Effector memory CD4-positive, alpha-beta T cell (primary cell): ENCODE data around the gene CHST15.

Experiments used
- DNase-seq, 3 donors: peaks; one replicate each; pipeline ENCODE4 v3.0.0-alpha.2; 2020
- H3K27ac ChIP-seq: 2 replicates; pipeline ENCODE4 v1.7.0; 2013; ENCODE audit warnings: mild to moderate bottlenecking, low read length, moderate library complexity; ENCODE audit not compliant: insufficient read depth, poor library complexity, severe bottlenecking
- H3K27me3 ChIP-seq: replicated peaks from 2 replicates; pipeline ENCODE4 v1.7.0; 2013; ENCODE audit warnings: mild to moderate bottlenecking, low read length; ENCODE audit not compliant: insufficient read depth, control insufficient read depth, poor library complexity, severe bottlenecking
- H3K36me3 ChIP-seq: 2 replicates; pipeline ENCODE4 v1.7.0; 2013; ENCODE audit warnings: mild to moderate bottlenecking, low read length, moderate library complexity; ENCODE audit not compliant: control insufficient read depth, insufficient read depth
- H3K4me1 ChIP-seq: 2 replicates; pipeline ENCODE4 v1.7.0; 2013; ENCODE audit warnings: low read length, mild to moderate bottlenecking; ENCODE audit not compliant: control insufficient read depth, insufficient read depth, poor library complexity, severe bottlenecking
- H3K4me3 ChIP-seq: 2 replicates; pipeline ENCODE4 v1.7.0; 2013; ENCODE audit warnings: low read length, low read depth, mild to moderate bottlenecking; ENCODE audit not compliant: insufficient read depth, poor library complexity, severe bottlenecking
- H3K9me3 ChIP-seq: 2 replicates; pipeline ENCODE4 v1.7.0; 2013; ENCODE audit warnings: mild to moderate bottlenecking, low read length, moderate library complexity; ENCODE audit not compliant: control insufficient read depth

CHST15 gene

DNA sequence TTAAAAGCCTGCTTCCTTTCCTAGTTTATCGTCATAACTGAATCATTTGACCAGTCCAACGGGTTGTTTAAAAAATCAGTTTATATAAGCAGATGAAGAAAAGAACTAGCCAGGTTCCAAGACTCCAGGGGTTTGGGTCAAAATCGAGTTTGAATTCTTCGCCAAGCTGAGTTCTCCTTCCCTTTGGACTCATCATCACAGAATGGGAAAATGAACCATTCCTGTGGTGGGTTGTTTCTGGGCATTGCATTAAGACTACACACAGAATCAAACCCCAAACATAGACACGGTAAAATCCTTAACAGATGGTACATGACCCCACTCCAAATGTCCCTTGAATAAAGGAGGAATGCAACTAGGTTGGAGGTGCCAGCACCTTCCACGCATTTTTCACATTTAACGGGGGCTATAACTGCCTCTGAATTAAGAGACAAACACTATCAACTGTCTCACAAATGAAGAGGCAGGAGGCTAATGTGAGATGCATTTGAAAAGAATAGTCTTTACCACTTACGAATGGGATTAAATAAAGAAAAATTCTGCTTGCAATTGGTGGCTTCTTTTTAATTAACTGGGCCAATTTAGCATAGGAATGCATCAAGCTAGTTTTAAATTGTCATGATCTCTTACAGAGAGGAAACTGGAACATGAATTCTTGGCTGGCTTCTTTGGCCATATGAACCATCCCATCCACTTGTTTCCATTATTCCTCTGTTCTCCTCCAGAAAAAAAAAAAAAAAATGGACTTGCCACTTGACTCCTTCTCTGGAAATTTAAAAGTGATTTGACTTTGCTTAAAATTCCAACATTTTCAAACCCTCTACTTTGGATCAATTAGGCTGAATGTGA is 61.1 kb downstream of the CHST15 start:
- no peak overlapping the region for H3K27ac ChIP-seq
- no peaks in the 10 kb centered on the region for H3K27me3 ChIP-seq
- H3K4me1 ChIP-seq = no peaks in the 10 kb centered on the region
- no peaks in the 10 kb centered on the region for H3K36me3 ChIP-seq
- H3K9me3 ChIP-seq = no peaks in the 10 kb centered on the region
- no peak overlapping the region for H3K4me3 ChIP-seq
- no peak for DNase-seq

GRCh38 chr10:124030492-124031110 is 62.8 kb downstream of the CHST15 start:
- DNase-seq = no peak
- H3K9me3 ChIP-seq = no peaks in the 10 kb centered on the region
- H3K27me3 ChIP-seq = no peaks in the 10 kb centered on the region
- no peak overlapping the region for H3K27ac ChIP-seq
- no peak overlapping the region for H3K4me3 ChIP-seq
- H3K36me3 ChIP-seq = no peaks in the 10 kb centered on the region
- no peaks in the 10 kb centered on the region for H3K4me1 ChIP-seq

GRCh38 chr10:124030061-124030460 is 63.3 kb downstream of the CHST15 start:
- H3K9me3 ChIP-seq = no peaks in the 10 kb centered on the region
- no peak for DNase-seq
- H3K36me3 ChIP-seq = no peaks in the 10 kb centered on the region
- H3K27me3 ChIP-seq = no peaks in the 10 kb centered on the region
- no peaks in the 10 kb centered on the region for H3K4me1 ChIP-seq
- H3K27ac ChIP-seq = no peak overlapping the region
- H3K4me3 ChIP-seq = no peak overlapping the region

DNA sequence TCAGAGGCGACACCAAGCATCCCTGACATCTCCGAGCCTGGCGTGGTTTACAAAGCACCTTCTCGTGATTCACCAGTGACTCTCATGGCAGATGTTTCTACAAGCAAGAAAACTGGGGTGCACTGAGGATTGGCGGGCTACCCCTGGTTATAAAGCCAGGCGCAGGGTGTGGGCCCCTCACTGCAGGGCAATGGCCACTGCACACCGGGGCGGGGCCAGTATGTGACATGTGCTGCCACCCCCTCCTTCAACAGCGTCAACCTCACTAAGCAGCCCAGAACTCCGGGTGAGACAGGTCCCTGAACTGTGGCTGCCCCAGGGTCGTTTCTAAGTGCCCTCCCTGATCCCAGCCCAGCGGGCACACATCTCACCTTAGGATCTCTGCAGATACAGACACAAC is 63.8 kb downstream of the CHST15 start:
- Histone ChIP-seq H3K9me3 (no peaks in the 10 kb centered on the region), H3K36me3 (no peaks in the 10 kb centered on the region)

DNA sequence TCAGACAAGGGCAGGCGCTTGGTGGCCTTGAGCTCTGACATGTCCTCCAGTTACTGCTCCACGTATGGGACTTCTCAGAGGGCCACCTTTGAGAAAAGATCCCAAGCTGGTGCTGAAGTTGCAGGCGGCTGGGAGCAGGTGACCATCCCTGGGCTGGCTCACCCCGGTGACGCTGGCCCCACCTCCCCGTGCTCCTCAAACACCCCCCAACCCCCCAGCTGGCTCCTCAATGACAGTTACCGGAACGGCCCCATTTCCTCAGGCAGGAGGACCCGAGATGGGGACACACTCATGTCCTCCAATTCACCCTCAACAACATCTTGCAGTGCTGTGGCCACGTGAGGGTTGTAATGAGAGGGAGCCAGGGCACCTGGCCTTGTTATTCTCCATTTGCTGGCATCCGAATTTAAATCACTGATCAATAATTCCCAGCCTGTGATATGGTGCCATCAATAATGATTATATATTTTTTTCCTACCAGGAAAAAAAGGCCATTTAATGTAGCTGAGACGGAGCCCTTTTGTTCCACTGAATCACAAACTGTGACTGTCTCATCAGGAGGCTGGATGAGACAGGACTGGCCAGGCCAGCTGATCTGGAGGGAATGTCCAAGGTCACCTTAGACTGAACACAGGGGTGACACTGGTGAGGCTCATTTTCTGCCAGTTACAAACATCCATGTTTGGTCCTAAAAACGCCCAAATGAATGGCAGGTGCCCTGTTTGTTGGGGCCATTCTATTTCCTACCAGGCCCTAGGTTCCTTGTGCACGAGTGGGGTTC is 64.5 kb downstream of the CHST15 start:
- Histone ChIP-seq H3K36me3 (no peaks in the 10 kb centered on the region), H3K27me3 (no peaks in the 10 kb centered on the region), H3K9me3 (no peaks in the 10 kb centered on the region), H3K4me1 (no peaks in the 10 kb centered on the region), H3K27ac (no peak overlapping the region), H3K4me3 (no peak overlapping the region)
- DNase-seq = no peak

More for the DNA sequence above, 63.8 kb downstream of the CHST15 start:
- Histone ChIP-seq H3K27ac (no peak overlapping the region), H3K27me3 (no peaks in the 10 kb centered on the region), H3K4me3 (no peak overlapping the region), H3K4me1 (no peaks in the 10 kb centered on the region)
- DNase-seq = no peak

DNA sequence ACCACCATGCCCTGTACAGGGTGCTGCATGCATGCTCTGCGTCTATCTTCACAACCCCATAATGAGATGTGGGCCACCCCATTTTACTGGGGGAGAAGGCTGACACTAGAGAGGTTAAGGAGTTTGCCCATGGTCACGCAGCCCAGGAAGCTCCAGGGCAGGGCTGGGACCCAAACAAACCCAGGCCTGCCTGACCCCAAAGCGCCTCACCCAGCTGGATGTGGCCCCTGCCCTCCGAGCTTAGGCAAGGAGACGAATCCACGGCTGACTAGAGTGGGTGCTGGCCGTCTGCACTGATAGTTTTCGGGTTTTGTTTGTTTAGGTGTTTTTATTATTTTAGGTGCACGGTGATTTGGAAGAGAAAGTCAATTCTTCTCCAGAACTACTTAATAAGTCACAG is 65.7 kb downstream of the CHST15 start:
- Histone ChIP-seq H3K9me3 (no peaks in the 10 kb centered on the region), H3K27ac (no peak overlapping the region), H3K4me1 (no peaks in the 10 kb centered on the region), H3K27me3 (no peaks in the 10 kb centered on the region), H3K4me3 (no peak overlapping the region), H3K36me3 (no peaks in the 10 kb centered on the region)
- no peak for DNase-seq

DNA sequence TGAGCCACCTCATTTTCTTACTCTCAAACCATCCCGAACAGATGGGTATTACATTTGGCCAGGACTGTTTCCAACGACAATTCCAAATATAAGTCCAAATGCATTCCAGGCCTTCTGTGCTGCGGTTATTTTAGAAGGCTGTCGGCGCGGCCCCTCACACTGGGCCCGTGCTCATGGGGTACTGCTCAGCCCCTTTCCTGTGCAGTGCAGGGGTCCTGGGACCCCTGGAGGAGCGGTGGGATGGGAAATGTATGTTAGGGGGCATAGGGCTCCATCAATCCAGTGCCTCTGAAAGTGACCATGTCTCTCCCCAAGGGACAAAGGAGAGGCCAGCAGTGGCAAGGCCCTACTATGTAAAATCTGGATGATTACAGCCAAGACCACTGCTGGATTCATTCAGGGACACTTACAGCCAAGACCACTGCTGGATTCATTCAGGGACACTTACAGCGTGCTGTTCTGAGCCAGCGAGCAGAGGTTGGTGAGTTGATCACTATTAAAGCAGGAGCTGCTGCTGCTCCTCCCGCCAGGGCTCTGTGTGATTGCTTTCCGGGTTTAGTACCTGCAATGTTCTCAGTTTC is 66.3 kb downstream of the CHST15 start:
- no peaks in the 10 kb centered on the region for H3K36me3 ChIP-seq
- no peak overlapping the region for H3K27ac ChIP-seq
- H3K27me3 ChIP-seq = no peaks in the 10 kb centered on the region
- no peaks in the 10 kb centered on the region for H3K4me1 ChIP-seq
- H3K4me3 ChIP-seq = no peak overlapping the region
- no peaks in the 10 kb centered on the region for H3K9me3 ChIP-seq
- DNase-seq = no peak

DNA sequence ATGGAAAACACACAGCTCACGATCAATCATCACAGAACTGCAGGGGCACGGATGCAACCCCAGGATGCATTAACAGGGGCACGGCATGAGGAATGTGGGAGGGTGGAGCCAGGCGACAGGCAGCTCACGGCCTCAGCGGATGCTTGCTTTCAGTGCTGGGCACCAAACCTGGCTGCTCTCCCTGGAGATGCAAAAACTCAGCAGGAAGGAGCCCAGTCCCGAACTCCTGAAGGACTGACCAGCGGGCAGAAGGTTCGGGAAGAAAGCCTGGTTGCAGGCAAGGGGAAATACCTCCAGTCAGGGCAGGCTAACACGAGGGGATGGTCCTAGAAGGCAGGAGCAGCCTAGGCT is 66.8 kb downstream of the CHST15 start:
- Histone ChIP-seq H3K36me3 (no peaks in the 10 kb centered on the region), H3K27ac (no peak overlapping the region), H3K9me3 (no peaks in the 10 kb centered on the region), H3K4me1 (no peaks in the 10 kb centered on the region), H3K27me3 (no peaks in the 10 kb centered on the region), H3K4me3 (no peak overlapping the region)
- DNase-seq = no peak

DNA sequence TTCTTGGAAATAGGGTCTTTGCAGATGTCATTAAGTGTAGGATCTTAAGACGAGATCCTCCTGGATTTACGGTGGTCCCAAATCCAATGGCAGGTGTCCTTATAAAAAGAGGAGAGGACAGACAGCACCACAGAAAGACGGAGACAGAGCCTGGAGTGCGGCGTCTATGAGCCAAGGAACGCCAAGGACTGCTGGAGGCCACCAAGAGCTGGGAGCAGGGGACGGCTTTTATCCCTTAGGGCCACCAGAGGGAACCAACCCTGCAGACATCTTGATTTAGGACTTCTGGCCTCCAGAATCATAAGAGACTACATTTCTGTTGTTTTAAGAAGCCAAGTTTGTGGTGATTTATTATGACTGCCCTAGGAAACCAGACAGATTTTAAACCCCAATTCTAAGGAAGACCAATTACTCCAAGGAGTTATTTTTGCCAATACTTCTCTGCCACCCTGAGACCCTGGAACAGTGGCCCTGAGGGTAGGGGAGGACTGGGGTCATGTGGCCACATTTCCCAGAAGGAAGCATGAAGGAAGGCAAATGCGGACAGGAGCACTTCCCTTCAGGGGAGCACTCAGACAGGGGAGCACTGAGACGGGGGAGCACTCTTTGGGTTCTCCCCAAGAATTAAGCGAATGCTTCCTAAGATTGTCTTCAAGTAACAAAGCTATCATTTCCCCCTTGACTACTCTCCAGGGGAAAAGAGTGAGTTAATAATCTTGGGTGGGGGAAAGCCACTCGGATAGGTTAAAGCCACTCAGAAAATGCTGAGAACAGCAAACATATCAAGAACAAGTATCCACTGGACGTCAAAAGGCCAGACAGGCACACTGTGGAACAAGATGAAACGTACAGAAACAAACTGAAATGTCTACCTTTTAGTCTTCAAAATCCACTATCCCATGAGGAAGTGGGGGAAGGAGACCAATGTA is 67.5 kb downstream of the CHST15 start:
- Histone ChIP-seq H3K27me3 (no peaks in the 10 kb centered on the region), H3K4me1 (no peaks in the 10 kb centered on the region), H3K36me3 (no peaks in the 10 kb centered on the region), H3K9me3 (no peaks in the 10 kb centered on the region), H3K27ac (no peak overlapping the region), H3K4me3 (no peak overlapping the region)
- DNase-seq = no peak
